Measurements from ENCODE around the gene CABS1.

CABS1 gene

DNA sequence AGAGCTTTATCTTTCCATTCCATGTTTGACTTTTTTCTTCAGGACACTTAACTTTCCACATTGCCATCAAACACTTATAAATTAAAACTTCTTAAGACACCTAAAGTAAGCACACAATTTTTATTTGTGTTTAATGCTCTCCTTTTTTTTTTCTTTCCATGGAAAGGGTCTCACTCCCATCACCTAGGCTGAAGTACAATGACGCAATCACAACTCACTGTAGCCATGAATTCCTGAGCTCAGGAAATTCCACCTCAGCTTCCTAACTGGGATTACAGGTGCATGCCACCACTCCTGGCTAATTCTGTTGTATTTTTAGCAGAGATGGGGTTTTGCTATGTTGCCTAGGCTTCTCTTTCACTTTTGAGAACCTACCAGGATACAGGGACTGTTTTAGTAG is 33.0 kb downstream of the CABS1 start:
- Histone ChIP-seq H3K27ac (ENCODE audit: low read depth, low read length) (no peak overlapping the region), H3K9ac (ENCODE audit: low read length in 5 of 5) (no peak overlapping the region), H3K27me3 (ENCODE audit: control insufficient read depth in 5 of 5, insufficient read depth in 4 of 5, low read length in 5 of 5) (no peaks in the 10 kb centered on the region), H3K9me3 (ENCODE audit: control insufficient read depth in 5 of 5, low read length in 5 of 5) (no peaks in the 10 kb centered on the region), H3K4me1 (ENCODE audit: control insufficient read depth in 5 of 5, insufficient read depth in 5 of 5, low read length in 5 of 5) (peaks cover 0 to 9% (median 0%) of the 10 kb centered on the region in 5 donors), H3K4me3 (ENCODE audit: low read depth in 1 of 5, low read length in 5 of 5) (no peak overlapping the region), H3K36me3 (ENCODE audit: control insufficient read depth in 5 of 5, insufficient read depth in 5 of 5, low read length in 5 of 5) (no peaks in the 10 kb centered on the region)

DNA sequence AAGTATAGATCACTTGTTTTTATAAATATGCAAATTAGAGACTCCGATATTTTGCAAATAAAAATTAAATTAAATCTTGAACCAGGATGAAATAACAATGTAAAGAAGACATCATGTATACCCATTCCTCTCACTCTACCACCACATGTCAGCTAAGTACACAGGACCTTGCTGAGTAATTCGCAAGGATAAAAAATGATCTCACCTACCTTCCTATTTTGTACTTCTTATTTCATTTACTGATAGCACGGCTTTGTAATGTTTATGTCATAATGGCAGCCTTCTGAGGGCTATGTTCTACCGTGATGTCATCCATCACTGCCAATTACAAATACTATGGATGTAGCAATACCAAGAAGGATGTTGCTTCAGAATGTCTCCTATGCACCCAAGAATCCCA is 37.2 kb downstream of the CABS1 start:
- H3K9ac ChIP-seq (ENCODE audit: low read length in 5 of 5): no peak overlapping the region
- no peaks in the 10 kb centered on the region for H3K36me3 ChIP-seq (ENCODE audit: control insufficient read depth in 5 of 5, insufficient read depth in 5 of 5, low read length in 5 of 5)
- no peak overlapping the region for H3K4me3 ChIP-seq (ENCODE audit: low read depth in 1 of 5, low read length in 5 of 5)
- H3K9me3 ChIP-seq (ENCODE audit: control insufficient read depth in 5 of 5, low read length in 5 of 5): no peaks in the 10 kb centered on the region
- H3K27ac ChIP-seq (ENCODE audit: low read depth, low read length): no peak overlapping the region
- peaks cover 0 to 2% (median 0%) of the 10 kb centered on the region in 5 donors for H3K4me1 ChIP-seq (ENCODE audit: control insufficient read depth in 5 of 5, insufficient read depth in 5 of 5, low read length in 5 of 5)
- H3K27me3 ChIP-seq (ENCODE audit: control insufficient read depth in 5 of 5, insufficient read depth in 4 of 5, low read length in 5 of 5): no peaks in the 10 kb centered on the region

DNA sequence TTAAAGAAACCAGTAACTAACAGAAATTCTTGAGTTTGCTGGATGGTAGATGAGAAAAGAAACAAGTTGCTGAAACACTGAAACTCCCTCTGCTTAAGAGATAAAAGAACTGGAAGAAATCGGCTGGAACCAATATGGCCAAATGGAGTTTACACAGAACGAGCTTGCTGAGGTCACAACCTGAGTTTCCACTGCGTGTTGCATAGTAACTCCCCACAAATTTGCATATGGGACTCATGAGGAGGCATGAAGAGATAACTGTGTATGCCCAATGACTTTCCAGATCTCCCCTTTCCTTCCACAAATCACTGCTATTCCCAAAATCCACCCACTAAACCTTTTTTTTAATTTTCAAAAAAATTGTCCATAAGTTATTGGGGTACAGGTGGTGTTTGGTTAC is 38.0 kb downstream of the CABS1 start:
- no peaks in the 10 kb centered on the region for H3K9me3 ChIP-seq (ENCODE audit: control insufficient read depth in 5 of 5, low read length in 5 of 5)
- no peaks in the 10 kb centered on the region for H3K36me3 ChIP-seq (ENCODE audit: control insufficient read depth in 5 of 5, insufficient read depth in 5 of 5, low read length in 5 of 5)
- H3K27me3 ChIP-seq (ENCODE audit: control insufficient read depth in 5 of 5, insufficient read depth in 4 of 5, low read length in 5 of 5): no peaks in the 10 kb centered on the region
- H3K4me1 ChIP-seq (ENCODE audit: control insufficient read depth in 5 of 5, insufficient read depth in 5 of 5, low read length in 5 of 5): no peaks in the 10 kb centered on the region
- no peak overlapping the region for H3K27ac ChIP-seq (ENCODE audit: low read depth, low read length)
- no peak overlapping the region for H3K4me3 ChIP-seq (ENCODE audit: low read depth in 1 of 5, low read length in 5 of 5)
- no peak overlapping the region for H3K9ac ChIP-seq (ENCODE audit: low read length in 5 of 5)

DNA sequence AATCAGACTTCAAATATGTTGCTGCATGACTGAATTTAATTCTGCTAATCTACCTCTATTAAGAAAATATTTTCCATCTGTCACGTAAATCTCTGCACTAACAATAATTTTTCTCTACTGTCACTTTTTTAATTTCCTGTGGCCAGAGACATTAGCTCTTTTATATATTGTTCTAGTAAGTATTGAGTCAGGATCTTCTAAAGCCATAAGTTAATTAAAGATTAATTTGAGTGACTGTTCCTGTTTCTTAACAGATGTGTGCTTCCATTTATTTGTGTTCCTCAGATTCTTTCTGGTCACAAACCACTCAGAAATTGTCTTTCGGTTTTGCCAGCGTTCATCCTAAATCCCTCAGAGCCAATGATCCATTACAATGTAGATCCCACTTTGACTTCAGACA is 45.8 kb downstream of the CABS1 start:
- no peaks in the 10 kb centered on the region for H3K4me1 ChIP-seq (ENCODE audit: control insufficient read depth in 5 of 5, insufficient read depth in 5 of 5, low read length in 5 of 5)
- H3K4me3 ChIP-seq (ENCODE audit: low read depth in 1 of 5, low read length in 5 of 5): no peak overlapping the region
- H3K27ac ChIP-seq (ENCODE audit: low read depth, low read length): no peak overlapping the region
- H3K36me3 ChIP-seq (ENCODE audit: control insufficient read depth in 5 of 5, insufficient read depth in 5 of 5, low read length in 5 of 5): no peaks in the 10 kb centered on the region
- no peak overlapping the region for H3K9ac ChIP-seq (ENCODE audit: low read length in 5 of 5)
- no peaks in the 10 kb centered on the region for H3K27me3 ChIP-seq (ENCODE audit: control insufficient read depth in 5 of 5, insufficient read depth in 4 of 5, low read length in 5 of 5)
- H3K9me3 ChIP-seq (ENCODE audit: control insufficient read depth in 5 of 5, low read length in 5 of 5): no peaks in the 10 kb centered on the region

DNA sequence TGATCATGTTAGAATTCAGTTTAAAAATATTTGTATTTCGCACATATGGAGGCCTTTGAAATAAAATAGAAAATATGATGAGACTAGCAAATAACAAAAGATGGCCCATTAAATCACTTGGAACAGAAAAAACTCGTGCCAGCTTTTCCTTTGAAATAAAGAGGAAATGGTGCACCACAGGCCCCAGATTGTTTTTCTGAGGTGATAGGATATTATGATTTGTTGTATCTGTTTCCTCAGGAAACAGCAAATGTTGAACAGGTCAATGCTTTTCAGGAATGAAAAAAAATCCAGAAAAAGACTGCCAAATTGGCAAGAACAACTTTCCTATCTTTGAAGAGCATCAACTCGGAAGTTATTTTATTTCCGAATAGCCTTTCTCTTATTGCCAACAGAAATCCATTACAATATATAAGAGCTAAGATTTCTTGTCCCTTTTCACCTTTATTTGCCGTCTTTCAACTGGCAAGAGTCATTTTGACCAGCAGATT is 48.0 kb downstream of the CABS1 start, which contains the start of gene SMR3B:
Gene SMR3B, plus strand, starts transcription at position 441 of the 491 bp plus-strand sequence. CDS start 1,380 bp downstream, outside the sequence.
- no peaks in the 10 kb centered on the region for H3K9me3 ChIP-seq (ENCODE audit: control insufficient read depth in 5 of 5, low read length in 5 of 5)
- H3K4me3 ChIP-seq (ENCODE audit: low read depth in 1 of 5, low read length in 5 of 5): no peak within 1 kb of the TSS
- no peaks in the 10 kb centered on the region for H3K36me3 ChIP-seq (ENCODE audit: control insufficient read depth in 5 of 5, insufficient read depth in 5 of 5, low read length in 5 of 5)
- H3K9ac ChIP-seq (ENCODE audit: low read length in 5 of 5): no peak within 1 kb of the TSS
- H3K27me3 ChIP-seq (ENCODE audit: control insufficient read depth in 5 of 5, insufficient read depth in 4 of 5, low read length in 5 of 5): no peaks in the 10 kb centered on the region
- H3K27ac ChIP-seq (ENCODE audit: low read depth, low read length): no peak within 1 kb of the TSS
- H3K4me1 ChIP-seq (ENCODE audit: control insufficient read depth in 5 of 5, insufficient read depth in 5 of 5, low read length in 5 of 5): no peaks in the 10 kb centered on the region
